Neuronal stem cell (in vitro differentiated cells): ENCODE measurements around the gene DBNL.

Source experiments
- DNase-seq: peaks from one replicate; pipeline ENCODE4 v3.0.0-alpha.2; 2013; ENCODE audit warnings: low spot score
- H2AFZ ChIP-seq: one replicate; pipeline ENCODE4 v1.6.1; 2013; ENCODE audit warnings: mild to moderate bottlenecking, low read length, inconsistent platforms
- H2AK5ac ChIP-seq: 2 replicates; pipeline ENCODE4 v1.6.1; 2013; ENCODE audit warnings: low read depth, mild to moderate bottlenecking, inconsistent platforms, low read length, moderate library complexity, mixed read lengths
- H2BK120ac ChIP-seq: 2 replicates; pipeline ENCODE4 v1.6.1; 2013; ENCODE audit warnings: low read depth, mild to moderate bottlenecking, inconsistent platforms, low read length, moderate library complexity, mixed read lengths
- H2BK12ac ChIP-seq: one replicate; pipeline ENCODE4 v1.6.1; 2013; ENCODE audit warnings: low read length, inconsistent platforms
- H2BK15ac ChIP-seq: 2 replicates; pipeline ENCODE4 v1.6.1; 2013; ENCODE audit warnings: mild to moderate bottlenecking, low read length, inconsistent platforms, mixed read lengths
- H2BK5ac ChIP-seq: one replicate; pipeline ENCODE4 v1.6.1; 2013; ENCODE audit warnings: inconsistent platforms, mild to moderate bottlenecking, low read length, moderate library complexity
- H3K14ac ChIP-seq: one replicate; pipeline ENCODE4 v1.6.1; 2013; ENCODE audit warnings: low read length, inconsistent platforms
- H3K18ac ChIP-seq: 2 replicates; pipeline ENCODE4 v1.6.1; 2013; ENCODE audit warnings: low read length, inconsistent platforms
- H3K23ac ChIP-seq: 2 replicates; pipeline ENCODE4 v1.6.1; 2013; ENCODE audit warnings: low read depth, mild to moderate bottlenecking, mixed read lengths, low read length, inconsistent platforms; ENCODE audit not compliant: poor library complexity
- H3K27ac ChIP-seq: replicated peaks from 3 replicates; pipeline ENCODE4 v1.5.1; 2013; ENCODE audit warnings: low read length, inconsistent platforms
- H3K27me3 ChIP-seq, 3 experiments: 2 replicates each; pipeline ENCODE4 v1.6.1; 2013; ENCODE audit warnings: low read length in 3 of 3, mild to moderate bottlenecking in 2 of 3, inconsistent platforms in 1 of 3, low read depth in 1 of 3, mixed read lengths in 1 of 3, moderate library complexity in 1 of 3; ENCODE audit not compliant: control insufficient read depth in 3 of 3, insufficient read depth in 3 of 3
- H3K36me3 ChIP-seq, 2 donors: replicated peaks in 1 of 2; 2 replicates each; pipeline ENCODE4 v1.6.1; 2013; ENCODE audit warnings: low read length in 2 of 2; ENCODE audit not compliant: control insufficient read depth in 2 of 2, insufficient read depth in 2 of 2
- H3K4ac ChIP-seq: 2 replicates; pipeline ENCODE4 v1.6.1; 2013; ENCODE audit warnings: inconsistent platforms, mild to moderate bottlenecking, low read length, moderate library complexity
- H3K4me1 ChIP-seq, 2 donors: 1 replicate in 1 of 2; 2 replicates in 1 of 2; pipeline ENCODE4 v1.6.1; 2013; ENCODE audit warnings: low read length in 2 of 2, low read depth in 1 of 2; ENCODE audit not compliant: control insufficient read depth in 2 of 2, insufficient read depth in 1 of 2
- H3K4me2 ChIP-seq: one replicate; pipeline ENCODE4 v1.6.1; 2013; ENCODE audit warnings: mild to moderate bottlenecking, low read length, inconsistent platforms; ENCODE audit not compliant: insufficient read depth, poor library complexity, severe bottlenecking
- H3K4me3 ChIP-seq, 2 donors: 2 replicates each; pipeline ENCODE4 v1.5.1; 2013; ENCODE audit warnings: low read length in 2 of 2, mild to moderate bottlenecking in 2 of 2, inconsistent platforms in 1 of 2, moderate library complexity in 1 of 2
- H3K79me1 ChIP-seq: one replicate; pipeline ENCODE4 v1.6.1; 2013; ENCODE audit warnings: low read depth, mild to moderate bottlenecking, inconsistent platforms, low read length, moderate library complexity
- H3K9ac ChIP-seq: one replicate; pipeline ENCODE4 v1.6.1; 2013; ENCODE audit warnings: mild to moderate bottlenecking, low read depth, low read length, inconsistent platforms; ENCODE audit not compliant: poor library complexity
- H3K9me3 ChIP-seq, 2 donors: replicated peaks in 1 of 2; 2 replicates each; pipeline versions ENCODE3 to v1.6.1; 2013; ENCODE audit warnings: low read length in 2 of 2, mild to moderate bottlenecking in 2 of 2, inconsistent platforms in 1 of 2, low read depth in 1 of 2, mixed read lengths in 1 of 2, moderate library complexity in 1 of 2; ENCODE audit not compliant: control insufficient read depth in 2 of 2, insufficient read depth in 1 of 2
- H4K8ac ChIP-seq: one replicate; pipeline ENCODE4 v1.6.1; 2013; ENCODE audit warnings: low read depth, mild to moderate bottlenecking, inconsistent platforms, low read length, moderate library complexity
- H4K91ac ChIP-seq: one replicate; pipeline ENCODE4 v1.6.1; 2013; ENCODE audit warnings: low read length, low read depth, mild to moderate bottlenecking, inconsistent platforms; ENCODE audit not compliant: poor library complexity
- whole genome bisulfite sequencing, 2 donors: extraction: QIAGEN DNeasy Blood & Tissue Kit; methylation state at CpG; one replicate each; pipeline ENCODE4 v1.1.7; 2013; ENCODE audit warnings: missing lambda C conversion rate in 2 of 2, mixed read lengths in 1 of 2; ENCODE audit not compliant: insufficient read length in 2 of 2, insufficient replicate concordance in 1 of 2; ENCODE audit errors: extremely low coverage in 2 of 2; 5-methylcytosine and 5-hydroxymethylcytosine counted together

The DBNL gene

DNA sequence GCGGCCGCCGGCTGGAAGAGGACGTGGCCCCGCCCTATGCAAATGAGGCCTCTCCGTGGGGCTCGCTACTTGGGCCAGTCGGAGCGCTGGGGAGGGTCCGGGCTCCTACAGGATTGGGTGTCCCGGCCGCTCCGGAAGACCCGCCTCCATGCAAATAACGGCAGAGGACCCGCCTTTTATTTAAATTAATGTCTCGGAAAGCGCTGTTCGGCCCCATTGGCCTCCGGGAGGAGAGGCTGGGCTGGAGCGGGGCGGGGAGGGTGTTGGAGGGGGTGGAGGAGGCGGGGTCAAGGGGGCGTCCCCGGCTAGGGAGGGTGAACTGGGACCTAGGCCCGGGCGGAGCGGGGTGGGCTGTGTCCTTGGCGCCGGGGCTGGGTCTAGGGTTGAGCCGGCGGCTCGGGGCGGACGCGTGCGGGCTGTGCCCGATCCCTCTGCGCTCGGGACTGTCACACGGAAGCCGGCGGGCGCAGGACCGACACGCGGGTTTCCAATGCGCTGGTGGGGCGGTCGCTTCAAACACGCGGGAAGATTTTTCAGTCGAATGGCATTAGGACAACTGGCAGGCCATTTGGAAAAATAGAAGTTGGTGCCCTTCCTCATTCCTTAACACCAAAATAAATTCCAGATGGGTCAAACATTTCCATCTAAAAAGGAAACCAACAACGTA, 38.2 kb downstream of the DBNL start:
- Histone ChIP-seq H3K4ac (no peak overlapping the region), H2BK5ac (no peak overlapping the region), H3K27me3 (peaks cover 0 to 12% (median 4%) of the 10 kb centered on the region in 3 experiments), H3K4me2 (peak overlapping the region; percentile 89), H3K27ac (no peak overlapping the region), H3K4me1 (no peaks in the 10 kb centered on the region), H2AK5ac (no peak overlapping the region), H3K9ac (no peak overlapping the region), H3K18ac (peak overlapping the region; percentile 71), H3K4me3 (peak overlapping the region; percentile 61 to 70), H3K9me3 (no peaks in the 10 kb centered on the region), H4K8ac (no peak overlapping the region), H3K79me1 (peaks cover 2% of the 10 kb centered on the region), H3K23ac (peak overlapping the region; percentile 89), H4K91ac (no peak overlapping the region), H3K36me3 (peaks cover 20 to 22% of the 10 kb centered on the region in 2 donors), H2BK12ac (no peak overlapping the region), H2BK120ac (no peak overlapping the region), H3K14ac (no peak overlapping the region), H2BK15ac (no peak overlapping the region), H2AFZ (peak overlapping the region; percentile 95)
- peak; percentile 98 for DNase-seq
- no CpG with 5 or more reads among the region's 54 CpGs for WGBS, 2 donors

DNA sequence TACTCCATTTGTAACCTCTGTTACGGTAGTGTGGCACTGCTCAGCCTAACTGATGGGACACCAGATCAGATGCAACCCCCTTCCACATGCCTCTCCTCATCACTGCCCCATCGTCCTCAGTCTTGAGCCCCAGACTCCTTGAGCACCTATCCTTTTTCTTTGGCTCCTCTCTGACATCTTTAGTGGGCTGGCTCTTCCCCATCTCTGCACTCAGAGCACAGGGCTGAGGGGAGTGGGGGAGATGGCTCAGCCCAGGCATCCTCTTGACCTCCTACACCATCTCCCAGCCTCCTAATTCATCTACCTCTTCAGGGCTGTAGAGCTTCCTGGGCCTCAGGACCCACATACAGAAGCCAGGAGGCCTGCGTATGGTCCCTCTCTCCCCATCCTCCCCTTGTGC, 39.3 kb downstream of the DBNL start:
- no peak overlapping the region for H2BK15ac ChIP-seq

DNA sequence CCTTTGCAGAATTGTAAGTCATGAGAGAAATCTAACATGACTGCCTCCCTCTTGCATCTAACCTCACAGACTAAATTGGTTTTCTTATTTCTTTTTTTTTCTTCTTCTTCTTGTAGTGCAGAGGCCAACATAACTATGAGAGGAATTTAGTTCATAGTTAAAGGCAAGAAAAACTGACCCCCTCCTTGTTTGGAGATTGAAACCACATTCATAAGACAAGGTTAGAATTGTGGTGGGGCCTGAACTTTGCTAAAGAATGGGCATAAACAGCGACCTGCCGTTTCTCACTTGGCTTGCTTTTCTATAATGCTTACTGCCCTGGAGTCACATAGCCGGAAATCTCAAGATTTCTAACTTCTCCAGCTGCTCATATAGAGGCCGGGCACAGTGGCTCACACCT, 40.2 kb downstream of the DBNL start:
- WGBS, 2 donors, result no CpG with 5 or more reads among the region's 4 CpGs

More for the DNA sequence above, 39.3 kb downstream of the DBNL start:
- Histone ChIP-seq H3K9me3 (no peaks in the 10 kb centered on the region), H3K23ac (no peak overlapping the region), H4K91ac (no peak overlapping the region), H3K4me2 (no peak overlapping the region), H3K27me3 (peaks cover 0 to 12% (median 4%) of the 10 kb centered on the region in 3 experiments), H3K27ac (no peak overlapping the region), H3K79me1 (no peaks in the 10 kb centered on the region), H2AFZ (peak overlapping the region; percentile 18), H3K4me1 (no peaks in the 10 kb centered on the region), H3K14ac (no peak overlapping the region), H2BK12ac (peak overlapping the region; percentile 51), H3K18ac (no peak overlapping the region), H3K9ac (no peak overlapping the region), H2AK5ac (no peak overlapping the region), H3K4ac (no peak overlapping the region), H2BK5ac (no peak overlapping the region), H3K4me3 (no peak overlapping the region), H3K36me3 (peaks cover 9 to 13% of the 10 kb centered on the region in 2 donors), H4K8ac (no peak overlapping the region), H2BK120ac (no peak overlapping the region)
- WGBS, 2 donors, result no CpG with 5 or more reads among the region's 3 CpGs
- DNase-seq, result no peak

DNA sequence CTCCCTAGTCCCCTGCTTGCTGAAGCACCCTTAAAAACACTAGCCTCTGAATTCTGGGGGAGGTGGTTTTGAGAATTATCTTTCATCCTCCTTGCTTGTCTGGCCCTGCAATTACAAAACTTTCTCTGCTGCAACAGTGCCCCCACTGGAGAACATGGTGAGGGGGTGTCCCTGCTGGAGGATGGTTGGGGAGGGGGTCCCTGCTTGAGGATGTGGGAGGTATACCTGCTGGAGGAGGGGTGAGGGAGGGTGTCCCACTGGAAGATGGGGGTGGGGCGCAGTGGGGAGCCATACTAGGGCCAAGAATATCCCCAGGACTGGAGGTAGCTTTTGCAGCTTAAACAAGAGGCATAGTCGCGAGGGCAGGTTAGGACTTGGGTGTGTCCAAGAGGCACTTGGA, 41.0 kb downstream of the DBNL start:
- Histone ChIP-seq H3K23ac (no peak overlapping the region), H3K4me1 (no peaks in the 10 kb centered on the region), H2BK120ac (no peak overlapping the region), H3K9me3 (no peaks in the 10 kb centered on the region), H3K18ac (no peak overlapping the region), H3K4me3 (no peak overlapping the region), H4K91ac (no peak overlapping the region), H3K14ac (peak overlapping the region; percentile 6), H3K27ac (no peak overlapping the region), H2AFZ (no peak overlapping the region), H4K8ac (no peak overlapping the region), H3K4ac (no peak overlapping the region), H3K36me3 (no peaks in the 10 kb centered on the region), H3K27me3 (peaks cover 0 to 13% (median 4%) of the 10 kb centered on the region in 3 experiments), H3K79me1 (no peaks in the 10 kb centered on the region), H2BK5ac (no peak overlapping the region), H2AK5ac (peak overlapping the region; percentile 61), H3K4me2 (no peak overlapping the region), H2BK12ac (no peak overlapping the region), H2BK15ac (no peak overlapping the region), H3K9ac (no peak overlapping the region)
- DNase-seq, result no peak
- no CpG with 5 or more reads among the region's 3 CpGs for WGBS, 2 donors

More for the DNA sequence above, 40.2 kb downstream of the DBNL start:
- Histone ChIP-seq H2BK15ac (no peak overlapping the region), H3K9me3 (no peaks in the 10 kb centered on the region), H3K14ac (no peak overlapping the region), H2BK12ac (no peak overlapping the region), H2BK5ac (no peak overlapping the region), H3K18ac (no peak overlapping the region), H4K8ac (peak overlapping the region; percentile 66), H4K91ac (no peak overlapping the region), H3K27ac (no peak overlapping the region), H3K27me3 (peaks cover 0 to 12% (median 4%) of the 10 kb centered on the region in 3 experiments), H2AFZ (no peak overlapping the region), H2BK120ac (no peak overlapping the region), H3K23ac (no peak overlapping the region), H3K4me2 (no peak overlapping the region), H3K4me3 (no peak overlapping the region), H3K79me1 (no peaks in the 10 kb centered on the region), H3K36me3 (peaks cover 0 to 5% of the 10 kb centered on the region in 2 donors), H2AK5ac (no peak overlapping the region), H3K4me1 (no peaks in the 10 kb centered on the region), H3K4ac (no peak overlapping the region), H3K9ac (no peak overlapping the region)
- no peak for DNase-seq
